ENCODE measurements around the gene ST6GALNAC1. TPM values are rescaled to one million over a fixed set of nuclear protein-coding genes. Genes with fewer than 3 reads are reported as not detected.
A peak's percentile ranks its signal among the peaks of the same experiment; 100 is the strongest.

The ST6GALNAC1 gene
- total and polyA plus RNA-seq, 10 of the 15 experiments (the other 5 are each of a cell fraction or from before 2014, with no cell fraction given): 0.08 TPM; not detected in 9

DNA sequence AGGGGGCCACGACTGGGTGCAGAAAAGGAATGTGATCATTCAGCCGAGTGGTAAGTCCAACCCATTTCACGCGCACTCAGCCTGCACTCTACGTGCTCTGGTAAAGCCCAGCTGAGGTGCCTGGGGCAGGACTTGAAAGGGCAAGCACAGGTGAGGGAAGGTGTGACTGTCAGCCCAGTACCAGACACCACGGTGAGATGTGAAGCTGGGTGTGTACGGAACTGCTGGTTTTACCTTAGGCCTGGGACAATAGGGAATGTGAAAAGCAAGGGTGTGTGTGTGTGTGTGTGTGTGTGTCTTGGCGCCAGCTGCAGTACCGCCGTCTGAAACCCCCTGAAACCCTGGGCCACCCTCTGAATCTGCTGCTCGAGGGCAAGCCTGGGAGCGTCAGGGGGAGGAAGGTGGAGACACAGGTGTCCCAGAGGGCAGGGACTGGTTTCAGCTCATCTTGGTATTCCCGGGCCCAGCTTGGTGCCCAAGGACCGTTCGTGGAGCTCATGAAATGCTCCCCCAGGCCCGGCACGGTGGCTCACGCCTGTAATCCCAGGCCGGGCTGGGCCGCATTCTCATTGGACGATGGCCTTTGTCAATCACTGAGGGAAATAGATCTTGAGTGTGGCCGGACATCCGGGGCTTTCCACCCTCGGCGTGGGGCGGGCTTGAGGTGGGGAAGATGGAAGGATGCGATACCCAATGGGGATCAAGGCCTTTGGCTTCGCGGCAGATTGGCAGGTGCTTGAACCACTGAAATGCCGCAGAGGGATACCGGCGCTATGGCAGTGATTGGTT is 27.8 kb upstream of the ST6GALNAC1 start (continued):
- peak; percentile 90 for TF ChIP-seq SKIL (IDR thresholded peaks at IDR 0.05; ENCODE audit: low read depth, poor library complexity, severe bottlenecking)
- no peak for TF ChIP-seq SUPT20H (IDR thresholded peaks at IDR 0.05; ENCODE audit: borderline replicate concordance, control insufficient read depth, low read depth, low read length)
- peak; percentile 59; the same call in 1 of the 2 replicates for TF ChIP-seq HDGF (IDR thresholded peaks at IDR 0.05)
- TF ChIP-seq CHD4 (IDR thresholded peaks at IDR 0.05): no peak
- no peak for TF ChIP-seq YY1 (IDR thresholded peaks at IDR 0.05; ENCODE audit: low read depth, low read length)
- TF ChIP-seq NFXL1 (IDR thresholded peaks at IDR 0.05; ENCODE audit: borderline replicate concordance): no peak
- no peak for TF ChIP-seq POLR2AphosphoS5 (IDR thresholded peaks at IDR 0.05; ENCODE audit: low read length)
- TF ChIP-seq TCF7 (IDR thresholded peaks at IDR 0.05; ENCODE audit: borderline replicate concordance): no peak
- no peak for TF ChIP-seq KDM1A (IDR thresholded peaks at IDR 0.05; ENCODE audit: borderline replicate concordance)
- no peak for TF ChIP-seq CHD1 (IDR thresholded peaks at IDR 0.05; ENCODE audit: low read depth, low read length)
- peak; percentile 100 for TF ChIP-seq SP1 (IDR thresholded peaks at IDR 0.05; ENCODE audit: low read depth, low read length)
- no peak for TF ChIP-seq ZBTB11 (CRISPR knock-in tag; IDR thresholded peaks at IDR 0.05)
- TF ChIP-seq CREM (IDR thresholded peaks at IDR 0.05; ENCODE audit: low read depth): peak; percentile 72
- no peak for TF ChIP-seq EZH2 (IDR thresholded peaks at IDR 0.05; ENCODE audit: borderline replicate concordance, control insufficient read depth, low read depth, low read length)
- no peak for TF ChIP-seq ZNF384 (IDR thresholded peaks at IDR 0.05; ENCODE audit: borderline replicate concordance, low read depth, low read length)
- TF ChIP-seq, protein P1, sequence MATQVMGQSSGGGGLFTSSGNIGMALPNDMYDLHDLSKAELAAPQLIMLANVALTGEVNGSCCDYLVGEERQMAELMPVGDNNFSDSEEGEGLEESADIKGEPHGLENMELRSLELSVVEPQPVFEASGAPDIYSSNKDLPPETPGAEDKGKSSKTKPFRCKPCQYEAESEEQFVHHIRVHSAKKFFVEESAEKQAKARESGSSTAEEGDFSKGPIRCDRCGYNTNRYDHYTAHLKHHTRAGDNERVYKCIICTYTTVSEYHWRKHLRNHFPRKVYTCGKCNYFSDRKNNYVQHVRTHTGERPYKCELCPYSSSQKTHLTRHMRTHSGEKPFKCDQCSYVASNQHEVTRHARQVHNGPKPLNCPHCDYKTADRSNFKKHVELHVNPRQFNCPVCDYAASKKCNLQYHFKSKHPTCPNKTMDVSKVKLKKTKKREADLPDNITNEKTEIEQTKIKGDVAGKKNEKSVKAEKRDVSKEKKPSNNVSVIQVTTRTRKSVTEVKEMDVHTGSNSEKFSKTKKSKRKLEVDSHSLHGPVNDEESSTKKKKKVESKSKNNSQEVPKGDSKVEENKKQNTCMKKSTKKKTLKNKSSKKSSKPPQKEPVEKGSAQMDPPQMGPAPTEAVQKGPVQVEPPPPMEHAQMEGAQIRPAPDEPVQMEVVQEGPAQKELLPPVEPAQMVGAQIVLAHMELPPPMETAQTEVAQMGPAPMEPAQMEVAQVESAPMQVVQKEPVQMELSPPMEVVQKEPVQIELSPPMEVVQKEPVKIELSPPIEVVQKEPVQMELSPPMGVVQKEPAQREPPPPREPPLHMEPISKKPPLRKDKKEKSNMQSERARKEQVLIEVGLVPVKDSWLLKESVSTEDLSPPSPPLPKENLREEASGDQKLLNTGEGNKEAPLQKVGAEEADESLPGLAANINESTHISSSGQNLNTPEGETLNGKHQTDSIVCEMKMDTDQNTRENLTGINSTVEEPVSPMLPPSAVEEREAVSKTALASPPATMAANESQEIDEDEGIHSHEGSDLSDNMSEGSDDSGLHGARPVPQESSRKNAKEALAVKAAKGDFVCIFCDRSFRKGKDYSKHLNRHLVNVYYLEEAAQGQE (IDR thresholded peaks at IDR 0.05; ENCODE audit: low read depth, low read length): no peak
- TF ChIP-seq STAT3 (IDR thresholded peaks at IDR 0.05; ENCODE audit: low read depth, low read length): no peak
- TF ChIP-seq, protein P2, sequence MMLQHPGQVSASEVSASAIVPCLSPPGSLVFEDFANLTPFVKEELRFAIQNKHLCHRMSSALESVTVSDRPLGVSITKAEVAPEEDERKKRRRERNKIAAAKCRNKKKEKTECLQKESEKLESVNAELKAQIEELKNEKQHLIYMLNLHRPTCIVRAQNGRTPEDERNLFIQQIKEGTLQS (IDR thresholded peaks at IDR 0.05; ENCODE audit: borderline replicate concordance, extremely low read depth, low read depth, low read length): no peak
- TF ChIP-seq RCOR1 (conservative IDR thresholded peaks at IDR 0.05; ENCODE audit: low read depth, low read length): no peak
- no peak for TF ChIP-seq TCF3 (IDR thresholded peaks at IDR 0.05; ENCODE audit: borderline replicate concordance, insufficient read depth, low read depth, low read length)
